OCI-LY3 (cell line): Measurements from ENCODE around the gene NPFFR1.

Experiments used
- EZH2phosphoT487 ChIP-seq: fragments of 200-600 bp; shearing (Covaris generic); IDR thresholded peaks from 2 replicates; pipeline ENCODE4 v1.6.1; 2018; ENCODE audit warnings: antibody characterized with exemption, mixed run types, low read depth
- TF ChIP-seq, protein P1 (sequence below): fragments of 200-600, 300-600 bp; sonication (generic); IDR thresholded peaks from 2 replicates; pipeline ENCODE4 v1.5.1; 2014; ENCODE audit warnings: antibody characterized with exemption, low read length, low read depth

DNA sequence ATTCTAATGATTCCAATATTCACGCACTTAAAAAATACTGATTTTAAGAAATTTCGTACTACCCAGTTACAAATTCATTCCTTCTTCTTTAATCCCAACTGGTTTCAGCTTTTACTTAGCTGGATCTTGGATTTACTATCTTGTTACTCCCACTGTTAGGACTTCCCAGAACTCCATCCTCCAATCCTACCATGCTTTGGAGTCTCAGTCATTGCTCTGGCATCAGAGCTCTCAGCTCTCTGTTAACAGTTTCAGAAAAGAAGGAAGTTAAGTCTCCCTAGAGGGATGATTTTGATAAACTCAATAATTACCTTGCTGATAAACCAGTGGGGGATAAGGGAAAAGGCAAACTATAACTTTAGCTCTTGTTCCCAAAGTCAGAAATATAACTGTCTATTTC, 60.1 kb downstream of the NPFFR1 start:
- TF ChIP-seq, protein P1, sequence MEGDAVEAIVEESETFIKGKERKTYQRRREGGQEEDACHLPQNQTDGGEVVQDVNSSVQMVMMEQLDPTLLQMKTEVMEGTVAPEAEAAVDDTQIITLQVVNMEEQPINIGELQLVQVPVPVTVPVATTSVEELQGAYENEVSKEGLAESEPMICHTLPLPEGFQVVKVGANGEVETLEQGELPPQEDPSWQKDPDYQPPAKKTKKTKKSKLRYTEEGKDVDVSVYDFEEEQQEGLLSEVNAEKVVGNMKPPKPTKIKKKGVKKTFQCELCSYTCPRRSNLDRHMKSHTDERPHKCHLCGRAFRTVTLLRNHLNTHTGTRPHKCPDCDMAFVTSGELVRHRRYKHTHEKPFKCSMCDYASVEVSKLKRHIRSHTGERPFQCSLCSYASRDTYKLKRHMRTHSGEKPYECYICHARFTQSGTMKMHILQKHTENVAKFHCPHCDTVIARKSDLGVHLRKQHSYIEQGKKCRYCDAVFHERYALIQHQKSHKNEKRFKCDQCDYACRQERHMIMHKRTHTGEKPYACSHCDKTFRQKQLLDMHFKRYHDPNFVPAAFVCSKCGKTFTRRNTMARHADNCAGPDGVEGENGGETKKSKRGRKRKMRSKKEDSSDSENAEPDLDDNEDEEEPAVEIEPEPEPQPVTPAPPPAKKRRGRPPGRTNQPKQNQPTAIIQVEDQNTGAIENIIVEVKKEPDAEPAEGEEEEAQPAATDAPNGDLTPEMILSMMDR, result no peak
- TF ChIP-seq EZH2phosphoT487, result no peak
